Stimulated activated CD8-positive, alpha-beta memory T cell treated with anti-CD3 and anti-CD28 coated beads, Interleukin-15, amount 100 ng/mL, for 24 hours (primary cell): ENCODE results near the gene NSD2.
"Not testable (repeated sequence)": the region's sequence is repeated elsewhere in the genome, so short reads cannot be mapped to it uniquely, and the experiment has no call there.

Experiments used
- DNase-seq: peaks from one replicate; pipeline ENCODE4 v3.0.0-alpha.2; 2020; ENCODE audit warnings: low read depth

The NSD2 gene

GRCh38 chr4:1985780-1986577 lies 114.8 kb downstream of the NSD2 start:
- DNase-seq = no peak

GRCh38 chr4:1986578-1987210 lies 115.5 kb downstream of the NSD2 start:
- DNase-seq = no peak

- no peak for DNase-seq
Observed at GRCh38 chr4:1987296-1987695, 116.1 kb downstream of the NSD2 start.

GRCh38 chr4:1987721-1988326 lies 116.6 kb downstream of the NSD2 start:
- no peak for DNase-seq

- no peak for DNase-seq
Observed at GRCh38 chr4:1988327-1988724, 117.1 kb downstream of the NSD2 start.

GRCh38 chr4:1989533-1990347 lies 118.5 kb downstream of the NSD2 start:
- DNase-seq = no peak

- DNase-seq = no peak
Observed at GRCh38 chr4:1990348-1990645, 119.1 kb downstream of the NSD2 start.

- DNase-seq = no peak
Observed at GRCh38 chr4:1990676-1991075, 119.5 kb downstream of the NSD2 start.

GRCh38 chr4:1991087-1991486 lies 119.9 kb downstream of the NSD2 start:
- no peak for DNase-seq

GRCh38 chr4:1991596-1992434 lies 120.6 kb downstream of the NSD2 start:
- DNase-seq = no peak

GRCh38 chr4:1992468-1993168 lies 121.4 kb downstream of the NSD2 start:
- DNase-seq = no peak

GRCh38 chr4:1993169-1993516 lies 122.0 kb downstream of the NSD2 start:
- no peak for DNase-seq

GRCh38 chr4:1993718-1994516 lies 122.7 kb downstream of the NSD2 start:
- DNase-seq = not testable (repeated sequence)

GRCh38 chr4:1994938-1995337 lies 123.7 kb downstream of the NSD2 start:
- DNase-seq = no peak

GRCh38 chr4:1996866-1997611 lies 125.8 kb downstream of the NSD2 start:
- no peak for DNase-seq

- no peak for DNase-seq
Observed at GRCh38 chr4:1997712-1998111, 126.5 kb downstream of the NSD2 start.

- no peak for DNase-seq
Observed at GRCh38 chr4:1998296-1998695, 127.1 kb downstream of the NSD2 start.

- DNase-seq = not testable (repeated sequence)
Observed at GRCh38 chr4:1999308-1999707, 128.1 kb downstream of the NSD2 start.

GRCh38 chr4:2003361-2003760 lies 132.2 kb downstream of the NSD2 start:
- DNase-seq = not testable (repeated sequence)

- no peak for DNase-seq
Observed at GRCh38 chr4:2006367-2006766, 135.2 kb downstream of the NSD2 start.
